ENCODE results near the gene MED10. TPM values are rescaled to one million over a fixed set of nuclear protein-coding genes. Genes with fewer than 3 reads are reported as not detected.

The MED10 gene, protein sequence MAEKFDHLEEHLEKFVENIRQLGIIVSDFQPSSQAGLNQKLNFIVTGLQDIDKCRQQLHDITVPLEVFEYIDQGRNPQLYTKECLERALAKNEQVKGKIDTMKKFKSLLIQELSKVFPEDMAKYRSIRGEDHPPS
- total RNA-seq (2014; rRNA removed) (94.0 and 102 TPM in 2 replicates), Bru-seq, nascent RNA (percentile 97 among the genes with signal in this experiment), BruChase-seq, experiment 1, labeled RNA remaining after a 6-hour chase (percentile 97 among the genes with signal in this experiment), BruChase-seq, experiment 2, labeled RNA remaining after a 2-hour chase (percentile 95 among the genes with signal in this experiment)
- long read RNA-seq, transcript MED10-201 (4 exons, 1,141 nt) = major isoform, 118 of 145 reads
- long read RNA-seq, partial matches to known transcripts = 12 of 145 reads
- long read RNA-seq, other reads (novel, unspliced or antisense) = 9 of 145 reads

DNA sequence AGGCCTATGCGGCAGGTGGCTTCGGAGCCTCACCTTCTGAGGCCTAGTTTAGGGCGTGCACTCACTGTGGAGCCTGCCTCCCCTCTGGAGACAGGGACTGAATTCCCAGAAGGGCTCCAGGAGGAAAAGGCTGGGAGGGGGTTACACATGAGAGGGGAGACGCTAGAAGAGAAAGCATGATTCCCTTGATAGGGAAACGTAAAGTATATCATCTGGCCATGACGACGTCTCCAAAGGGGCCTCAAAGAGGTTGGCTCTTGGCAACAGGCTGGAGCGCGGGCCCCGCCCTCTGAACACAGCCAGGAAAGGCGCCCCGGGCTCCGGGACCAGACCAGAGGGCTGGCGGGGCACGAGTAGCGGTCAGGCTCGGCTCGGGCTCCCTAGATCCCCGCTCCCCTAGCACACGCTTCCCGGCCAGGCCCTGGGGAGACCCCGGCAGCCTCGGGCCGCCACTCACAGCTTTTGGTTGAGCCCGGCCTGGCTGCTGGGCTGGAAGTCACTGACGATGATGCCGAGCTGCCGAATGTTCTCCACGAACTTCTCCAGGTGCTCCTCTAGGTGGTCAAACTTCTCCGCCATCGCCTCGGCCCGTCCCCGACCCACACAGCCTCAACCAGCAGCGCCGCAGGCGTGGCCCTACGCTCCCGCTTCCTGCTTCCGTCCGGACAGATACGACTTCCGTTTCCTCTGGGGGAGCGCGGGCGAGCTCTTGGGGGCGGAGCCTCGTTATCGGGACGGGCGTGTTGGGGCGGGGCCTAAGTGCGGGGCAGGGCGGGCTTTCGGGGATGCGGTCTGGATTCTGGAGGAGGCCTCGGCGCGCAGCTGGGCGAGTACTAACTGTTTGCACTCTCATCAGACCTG lies at the start of gene MED10:
Gene MED10, minus strand, starts transcription at position 643 of the 861 bp plus-strand sequence. Its CDS starts 64 bp downstream, at position 579.
- Histone ChIP-seq H3K27ac (ENCODE audit: low read length) (peak within 1 kb of the TSS; percentile 56), H3F3A (ENCODE audit: low read length, unreplicated experiment) (no peaks in the 10 kb centered on the region), H3K27me3 (ENCODE audit: low read length) (no peaks in the 10 kb centered on the region), H3K9me2 (replicated peaks; ENCODE audit: low read length) (no peaks in the 10 kb centered on the region), H2AFZ (ENCODE audit: low read length) (peak within 1 kb of the TSS; percentile 94), H3K4me3 (ENCODE audit: low read length) (peak within 1 kb of the TSS; percentile 77), H3K79me2 (ENCODE audit: low read length) (peaks cover 53% of the 10 kb centered on the region), H3K9me3 (ENCODE audit: low read length) (no peaks in the 10 kb centered on the region), H3K4me2 (ENCODE audit: low read length) (peak within 1 kb of the TSS; percentile 84), H3K4me1 (ENCODE audit: insufficient read depth, low read length) (peaks cover 23% of the 10 kb centered on the region), H3K9ac (ENCODE audit: low read length) (peak within 1 kb of the TSS; percentile 90), H4K20me1 (ENCODE audit: low read length) (peaks cover 28% of the 10 kb centered on the region), H3K36me3 (ENCODE audit: low read depth, low read length) (peaks cover 39% of the 10 kb centered on the region)
- TF ChIP-seq, protein P1, sequence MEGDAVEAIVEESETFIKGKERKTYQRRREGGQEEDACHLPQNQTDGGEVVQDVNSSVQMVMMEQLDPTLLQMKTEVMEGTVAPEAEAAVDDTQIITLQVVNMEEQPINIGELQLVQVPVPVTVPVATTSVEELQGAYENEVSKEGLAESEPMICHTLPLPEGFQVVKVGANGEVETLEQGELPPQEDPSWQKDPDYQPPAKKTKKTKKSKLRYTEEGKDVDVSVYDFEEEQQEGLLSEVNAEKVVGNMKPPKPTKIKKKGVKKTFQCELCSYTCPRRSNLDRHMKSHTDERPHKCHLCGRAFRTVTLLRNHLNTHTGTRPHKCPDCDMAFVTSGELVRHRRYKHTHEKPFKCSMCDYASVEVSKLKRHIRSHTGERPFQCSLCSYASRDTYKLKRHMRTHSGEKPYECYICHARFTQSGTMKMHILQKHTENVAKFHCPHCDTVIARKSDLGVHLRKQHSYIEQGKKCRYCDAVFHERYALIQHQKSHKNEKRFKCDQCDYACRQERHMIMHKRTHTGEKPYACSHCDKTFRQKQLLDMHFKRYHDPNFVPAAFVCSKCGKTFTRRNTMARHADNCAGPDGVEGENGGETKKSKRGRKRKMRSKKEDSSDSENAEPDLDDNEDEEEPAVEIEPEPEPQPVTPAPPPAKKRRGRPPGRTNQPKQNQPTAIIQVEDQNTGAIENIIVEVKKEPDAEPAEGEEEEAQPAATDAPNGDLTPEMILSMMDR (conservative IDR thresholded peaks at IDR 0.05; ENCODE audit: low read depth, low read length) = no peak
- no peak for TF ChIP-seq EZH2 (IDR thresholded peaks at IDR 0.05; ENCODE audit: low read length, unreplicated experiment)
- no peak for TF ChIP-seq EZH2phosphoT487 (IDR thresholded peaks at IDR 0.05; ENCODE audit: borderline replicate concordance, low read length)
- DNase-seq (peak; percentile 100), ATAC-seq (peak; percentile 96)
- TSS peak; percentile 36 for BruUV-seq (replicated peaks)
- ChIA-PET POLR2A (ENCODE audit: unreplicated experiment) (interaction anchor here (0.5 to 1.1 kb wide), 5 partner anchors 12 to 881 kb away, joined by 3 to 24 read pairs (median 8); no protein-coding TSS in a partner anchor), CTCF (no interaction called here)
- intact Hi-C loops (cut with micrococcal nuclease) = loop anchor here (1.0 to 10.0 kb wide), 3 partner anchors 41 to 883 kb away; no protein-coding TSS in a partner anchor

DNA sequence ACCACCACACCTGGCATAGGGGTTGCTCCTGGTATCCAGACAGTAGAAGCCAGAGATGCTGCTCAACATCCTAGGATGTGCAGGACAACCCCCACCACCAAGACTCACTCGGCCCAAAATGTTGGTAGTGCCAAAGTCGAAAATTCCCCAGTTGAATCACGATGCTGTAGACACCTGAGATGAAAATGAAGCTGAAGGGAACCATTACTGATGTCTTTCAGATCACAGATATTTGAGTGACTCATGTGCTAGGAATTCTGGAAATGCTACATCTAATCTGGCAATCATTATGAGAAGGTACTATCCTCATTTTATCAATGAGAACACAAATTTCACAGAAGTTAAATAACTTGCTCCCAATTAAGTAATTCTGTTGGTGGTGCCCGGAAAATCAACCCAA lies 49.3 kb upstream of the MED10 start:
- Histone ChIP-seq H3F3A (ENCODE audit: low read length, unreplicated experiment) (no peaks in the 10 kb centered on the region), H3K27ac (ENCODE audit: low read length) (no peak overlapping the region), H3K27me3 (ENCODE audit: low read length) (no peaks in the 10 kb centered on the region), H3K36me3 (ENCODE audit: low read depth, low read length) (no peaks in the 10 kb centered on the region), H2AFZ (ENCODE audit: low read length) (no peak overlapping the region), H4K20me1 (ENCODE audit: low read length) (no peaks in the 10 kb centered on the region), H3K9me2 (replicated peaks; ENCODE audit: low read length) (no peaks in the 10 kb centered on the region), H3K4me1 (ENCODE audit: insufficient read depth, low read length) (peaks cover 42% of the 10 kb centered on the region), H3K9me3 (ENCODE audit: low read length) (no peaks in the 10 kb centered on the region), H3K9ac (ENCODE audit: low read length) (no peak overlapping the region), H3K4me2 (ENCODE audit: low read length) (peak overlapping the region; percentile 1; the same call in 1 of the 2 replicates), H3K79me2 (ENCODE audit: low read length) (no peaks in the 10 kb centered on the region), H3K4me3 (ENCODE audit: low read length) (no peak overlapping the region)
- no peak for ATAC-seq
- no TSS peak for BruUV-seq (replicated peaks)
- TF ChIP-seq EZH2phosphoT487 (IDR thresholded peaks at IDR 0.05; ENCODE audit: borderline replicate concordance, low read length) = no peak
- TF ChIP-seq EZH2 (IDR thresholded peaks at IDR 0.05; ENCODE audit: low read length, unreplicated experiment) = no peak
- TF ChIP-seq, protein P1 (conservative IDR thresholded peaks at IDR 0.05; ENCODE audit: low read depth, low read length) = no peak
- intact Hi-C loops (cut with micrococcal nuclease) = no loop called here
- ChIA-PET CTCF (no interaction called here), POLR2A (ENCODE audit: unreplicated experiment) (no interaction called here)
- peak; percentile 97 for DNase-seq
